Endothelial cell of umbilical vein (primary cell): Measurements from ENCODE around the gene DAAM1. TPM values are rescaled to one million over a fixed set of nuclear protein-coding genes. Genes with fewer than 3 reads are reported as not detected.

Source experiments
- BruUV-seq: library from RNA; stranded (reverse); fragments of 400-500 nt; replicated peaks from 2 replicates; lab custom pipeline; 2021; lab: Mats Ljungman, UMichigan
- CTCF ChIA-PET: fragments of 300-600, 350-600 bp; sonication (Branson Sonifier 250); formaldehyde crosslinking; loops from one replicate; lab custom pipeline; 2021; ENCODE audit warnings: antibody characterized with exemption, inconsistent platforms; lab: Charles Lee
- POLR2A ChIA-PET: fragments of 300-600, 350-600 bp; sonication (Branson Sonifier 250); formaldehyde crosslinking; loops from one replicate; lab custom pipeline; 2021; ENCODE audit warnings: antibody characterized with exemption, inconsistent platforms; lab: Charles Lee
- DNase-seq: peaks from one replicate; pipeline ENCODE4 v3.0.0-alpha.2; 2011; ENCODE audit warnings: low read depth, low spot score
- FAIRE-seq: peaks from 2 replicates; lab custom pipeline; 2011; peaks lifted over from hg19 to GRCh38; lab: Jason Lieb, UNC
- H2AFZ ChIP-seq: 2 replicates; pipeline ENCODE4 v1.6.0; 2012; ENCODE audit warnings: low read depth, low read length, control low read depth, inconsistent platforms
- H3K27ac ChIP-seq: 2 replicates; pipeline ENCODE4 v1.5.1; 2011; ENCODE audit warnings: low read depth, mild to moderate bottlenecking, control low read depth, low read length, moderate library complexity; ENCODE audit not compliant: insufficient read depth
- H3K27me3 ChIP-seq, 2 experiments: 2 replicates each; pipeline versions ENCODE4 v1.6.0 to v1.6.1; 2011; ENCODE audit warnings: low read length in 2 of 2, mixed read lengths in 1 of 2; ENCODE audit not compliant: control insufficient read depth in 2 of 2, insufficient read depth in 2 of 2
- H3K36me3 ChIP-seq, 2 experiments: 2 replicates in 1 of 2; 3 replicates in 1 of 2; pipeline ENCODE4 v1.5.1; 2011; ENCODE audit warnings: low read length in 2 of 2, mild to moderate bottlenecking in 1 of 2, moderate library complexity in 1 of 2; ENCODE audit not compliant: control insufficient read depth in 2 of 2, insufficient read depth in 2 of 2; ENCODE audit errors: extremely low read depth in 1 of 2
- H3K4me1 ChIP-seq: 3 replicates; pipeline ENCODE4 v1.5.1; 2011; ENCODE audit warnings: mild to moderate bottlenecking, low read length; ENCODE audit not compliant: control insufficient read depth, insufficient read depth; ENCODE audit errors: extremely low read depth
- H3K4me2 ChIP-seq: 2 replicates; pipeline ENCODE4 v1.6.1; 2011; ENCODE audit warnings: low read length, control low read depth, mixed read lengths; ENCODE audit not compliant: insufficient read depth
- H3K4me3 ChIP-seq, 3 experiments: fragments of 200-600 bp in 1 of 3; sonication (generic), shearing (Covaris generic) in 1 of 3; replicated peaks in 1 of 3; 2 replicates each; pipeline ENCODE4 v1.5.1; 2011 to 2016; ENCODE audit warnings: control low read depth in 3 of 3, low read length in 3 of 3, mild to moderate bottlenecking in 2 of 3, inconsistent platforms in 1 of 3, low read depth in 1 of 3, moderate library complexity in 1 of 3; ENCODE audit not compliant: insufficient read depth in 1 of 3
- H3K79me2 ChIP-seq: 2 replicates; pipeline ENCODE4 v1.6.0; 2012; ENCODE audit warnings: low read length, inconsistent platforms; ENCODE audit not compliant: control insufficient read depth, insufficient read depth
- H3K9ac ChIP-seq: replicated peaks from 2 replicates; pipeline ENCODE3; 2011; ENCODE audit warnings: low read length, control low read depth; ENCODE audit not compliant: insufficient read depth; ENCODE audit errors: extremely low read depth
- H3K9me1 ChIP-seq: replicated peaks from 3 replicates; pipeline ENCODE4 v1.6.0; 2011; ENCODE audit warnings: mild to moderate bottlenecking, low read length; ENCODE audit not compliant: control insufficient read depth, insufficient read depth; ENCODE audit errors: extremely low read depth
- H3K9me3 ChIP-seq: replicated peaks from 2 replicates; pipeline ENCODE4 v1.5.1; 2012; ENCODE audit warnings: low read length, inconsistent platforms; ENCODE audit not compliant: control insufficient read depth, insufficient read depth
- H4K20me1 ChIP-seq: replicated peaks from 2 replicates; pipeline ENCODE3; 2011; ENCODE audit warnings: mild to moderate bottlenecking, low read length; ENCODE audit not compliant: control insufficient read depth, insufficient read depth; ENCODE audit errors: extremely low read depth
- CTCF ChIP-seq, 2 donors: IDR thresholded peaks; 1 replicate in 1 of 2; 2 replicates in 1 of 2; pipeline ENCODE4 v1.5.1; 2011; ENCODE audit warnings: low read length in 2 of 2, mild to moderate bottlenecking in 2 of 2, moderate library complexity in 2 of 2, control low read depth in 1 of 2, inconsistent platforms in 1 of 2, low read depth in 1 of 2; ENCODE audit not compliant: insufficient read depth in 1 of 2; ENCODE audit errors: extremely low read depth in 1 of 2
- EZH2 ChIP-seq: IDR thresholded peaks from 2 replicates; pipeline ENCODE4 v1.6.1; 2012; ENCODE audit warnings: borderline replicate concordance, low read depth, mild to moderate bottlenecking, moderate library complexity, low read length, inconsistent platforms; ENCODE audit not compliant: severe bottlenecking
- FOS ChIP-seq: IDR thresholded peaks from 2 replicates; pipeline ENCODE4 v1.6.1; 2011; ENCODE audit warnings: mild to moderate bottlenecking, low read length, moderate library complexity, borderline replicate concordance; ENCODE audit not compliant: insufficient read depth
- GATA2 ChIP-seq: IDR thresholded peaks from 2 replicates; pipeline ENCODE4 v1.7.0; 2011; ENCODE audit warnings: low read depth, mild to moderate bottlenecking, moderate library complexity, mixed read lengths, low read length; ENCODE audit not compliant: insufficient read length, insufficient read depth
- JUN ChIP-seq: IDR thresholded peaks from 2 replicates; pipeline ENCODE4 v1.6.1; 2011; ENCODE audit warnings: borderline replicate concordance, low read depth; ENCODE audit not compliant: insufficient read length, insufficient read depth
- MAX ChIP-seq: IDR thresholded peaks from 2 replicates; pipeline ENCODE4 v1.6.1; 2011; ENCODE audit not compliant: insufficient read depth, insufficient read length
- MYC ChIP-seq: IDR thresholded peaks from one replicate; pipeline ENCODE4 v1.6.1; 2011; ENCODE audit warnings: mild to moderate bottlenecking, low read depth, low read length
- POLR2A ChIP-seq: IDR thresholded peaks from 2 replicates; pipeline ENCODE4 v1.6.1; 2012; ENCODE audit warnings: low read depth, mild to moderate bottlenecking, control low read depth, low read length
- POLR2AphosphoS5 ChIP-seq: IDR thresholded peaks from 2 replicates; pipeline ENCODE4 v1.6.1; 2012; ENCODE audit warnings: low read depth, mild to moderate bottlenecking, control low read depth, low read length, moderate library complexity; ENCODE audit not compliant: insufficient read depth
- dilution Hi-C: fragments of 300-500 bp; cut with MboI; formaldehyde crosslinking; loops from one replicate; pipeline ENCODE4 v1.15.0; 2019; ENCODE audit warnings: low sequenced_read_pairs; ENCODE audit not compliant: extremely low pct_ligation_motif_present
- intact Hi-C: fragments of 100-400 bp; cut with micrococcal nuclease; formaldehyde crosslinking; loops from one replicate; pipeline ENCODE4 v1.10.0; 2022
- polyA plus RNA-seq, 4 experiments: library from polyadenylated mRNA; depleted of rRNA in 3 of 4; stranded (reverse) in 3 of 4; unstranded in 1 of 4; fragments of >200 nt; gene quantifications; 2 replicates each; pipeline versions ENCODE4 v1.2.1 to v1.2.3, GENCODE V29; 2011 to 2012; ENCODE audit warnings: missing spikeins in 1 of 4
- total RNA-seq: library from RNA; stranded (reverse); gene quantifications from 2 replicates; pipeline ENCODE4 v1.2.3, GENCODE V29; 2021

DAAM1 gene
- total and polyA plus RNA-seq, 2 donors (not counting 3 experiments of a cell fraction or from before 2014, with no cell fraction given) = 10.2 to 25.3 TPM

GRCh38 chr14:59182641-59183040 lies 5.8 kb upstream of the DAAM1 start:
- intact Hi-C loops (no loop called here), dilution Hi-C loops (no loop called here)
- Histone ChIP-seq H3K9me3 (no peaks in the 10 kb centered on the region), H3K9me1 (no peaks in the 10 kb centered on the region), H4K20me1 (no peaks in the 10 kb centered on the region), H3K36me3 (no peaks in the 10 kb centered on the region), H3K27me3 (peaks cover 19 to 36% of the 10 kb centered on the region in 2 experiments), H3K4me3 (no peak overlapping the region), H2AFZ (no peak overlapping the region), H3K27ac (no peak overlapping the region), H3K79me2 (no peaks in the 10 kb centered on the region), H3K9ac (no peak overlapping the region), H3K4me2 (no peak overlapping the region), H3K4me1 (peaks cover 4% of the 10 kb centered on the region)
- TF ChIP-seq MAX (no peak), JUN (no peak), EZH2 (no peak), CTCF (IDR thresholded peaks at IDR 0.05; ENCODE audit: extremely low read depth in 1 of 2, insufficient read depth in 1 of 2, low read depth in 1 of 2, low read length in 2 of 2) (no peak), GATA2 (no peak), POLR2AphosphoS5 (no peak), FOS (no peak), MYC (no peak), POLR2A (no peak)
- DNase-seq (no peak), FAIRE-seq (peak; percentile 37)
- POLR2A ChIA-PET = no interaction called here
- no TSS peak for BruUV-seq
- CTCF ChIA-PET = no interaction called here
